Heart left ventricle (tissue), 11 donors: Measurements from ENCODE around the gene TFF3. TPM values are rescaled to one million over a fixed set of nuclear protein-coding genes. Genes with fewer than 3 reads are reported as not detected.

Experiments
- polyA plus RNA-seq, 2 donors: library from polyadenylated mRNA; stranded (reverse); fragments of 200-250 nt; gene quantifications; one replicate each; pipeline ENCODE4 v1.2.3, GENCODE V29; 2013
- total RNA-seq, 9 donors: library from RNA; depleted of rRNA in 2 of 9; stranded (reverse); fragments of >200 nt in 2 of 9; fragmentation: NEBNext Ultra II Directional in 3 of 9; extraction: Animal tissue kit (Norgen Biotek cat#: 25700) in 3 of 9; gene quantifications; one replicate each; pipeline versions ENCODE4 v1.1.0 to v1.2.4, GENCODE V29; 2016 to 2023
- donor health status: ischemic (EF 13 %, LVEDD 7.1; RV severe dilation, severe dysfunction).
- donor health status: healthy with polysubstance abuse.
- donor health status: DM: no; HTN: yes; CAD: no.
- donor health status: DM: no; HTN: no; CAD: no.
- donor health status: ischemic (EF 25% LVEDD 5.7; RV mildly dilated, moderate dysfunction).
- donor health status: healthy.
- donor health status: DM: yes; HTN: yes; CAD: no.
- donor health status: PGD.
- donor health status: nonischemic (EF 23%, LVEDD 6.1; RV moderate dilation, normal function).

The TFF3 gene
- total and polyA plus RNA-seq, 11 donors = 0.75 to 10.8 (median 3.0) TPM

Other genes starting within 250 kb of the TFF3 start
- gene UMODL1, start 244.1 kb downstream of the TFF3 start, total RNA-seq = under 1 TPM in 2 of 9 donors, not detected in 7; 0.07 to 0.19 TPM
- not detected for gene UMODL1, start 244.1 kb downstream of the TFF3 start, polyA plus RNA-seq
- 10 to 100 TPM in 7 of 9 donors, 1 to 10 TPM in 2; 3.3 to 25.3 (median 13.5) TPM for gene ABCG1, start 96.3 kb downstream of the TFF3 start, total RNA-seq
- 10 to 100 TPM in 1 of 2 donors, 1 to 10 TPM in 1; 7.2 to 21.7 TPM for gene ABCG1, start 96.3 kb downstream of the TFF3 start, polyA plus RNA-seq
- gene TFF2, start 35.6 kb upstream of the TFF3 start, total RNA-seq = not detected
- gene TFF2, start 35.6 kb upstream of the TFF3 start, polyA plus RNA-seq = not detected
- not detected for gene TFF1, start 51.1 kb upstream of the TFF3 start, total RNA-seq
- gene TFF1, start 51.1 kb upstream of the TFF3 start, polyA plus RNA-seq = not detected
- gene TMPRSS3, start 80.6 kb upstream of the TFF3 start, total RNA-seq = 1 to 10 TPM in 1 of 9 donors, under 1 TPM in 1, not detected in 7; 0.59 to 2.7 TPM
- gene TMPRSS3, start 80.6 kb upstream of the TFF3 start, polyA plus RNA-seq = not detected
- gene UBASH3A, start 88.5 kb upstream of the TFF3 start, total RNA-seq = 1 to 10 TPM in 1 of 9 donors, under 1 TPM in 1, not detected in 7; 0.86 to 2.4 TPM
- gene UBASH3A, start 88.5 kb upstream of the TFF3 start, polyA plus RNA-seq = under 1 TPM; 0.04 to 0.08 TPM
- under 1 TPM in 1 of 9 donors, not detected in 8; 0.18 TPM for gene RSPH1, start 180.8 kb upstream of the TFF3 start, total RNA-seq
- under 1 TPM in 1 of 2 donors, not detected in 1; 0.11 TPM for gene RSPH1, start 180.8 kb upstream of the TFF3 start, polyA plus RNA-seq
- gene SLC37A1, start 198.4 kb upstream of the TFF3 start, total RNA-seq = 10 to 100 TPM in 1 of 9 donors, 1 to 10 TPM in 8; 3.1 to 13.0 (median 5.7) TPM
- gene SLC37A1, start 198.4 kb upstream of the TFF3 start, polyA plus RNA-seq = 1 to 10 TPM; 2.2 TPM